ENCODE measurements around the gene MRPL38.

GRCh38 chr17:75894049-75894733 lies 10.5 kb downstream of the MRPL38 start:
- TF ChIP-seq POLR2AphosphoS5 (IDR thresholded peaks at IDR 0.05) (no peak), POLR2A (IDR thresholded peaks at IDR 0.05) (no peak), CTCF (IDR thresholded peaks at IDR 0.05) (no peak)
